Mesothelial cell of epicardium (in vitro differentiated cells): ENCODE measurements around the gene GOLGA6B. TPM values are rescaled to one million over a fixed set of nuclear protein-coding genes. Genes with fewer than 3 reads are reported as not detected.
"Not testable (repeated sequence)": the region's sequence is repeated elsewhere in the genome, so short reads cannot be mapped to it uniquely, and the experiment has no call there.

Source experiments
- DNase-seq, 2 experiments: peaks; one replicate each; pipeline ENCODE4 v3.0.0; 2021; ENCODE audit warnings: low spot score in 2 of 2; ENCODE audit not compliant: unreplicated experiment in 2 of 2
- H3K27ac Mint-ChIP-seq: 2 replicates; pipeline ENCODE4 v1.8.0; 2021; ENCODE audit warnings: mixed read lengths
- H3K27me3 Mint-ChIP-seq: 2 replicates; pipeline ENCODE4 v1.8.0; 2021; ENCODE audit warnings: low read depth, mixed read lengths
- H3K36me3 Mint-ChIP-seq: 2 replicates; pipeline ENCODE4 v1.8.0; 2021; ENCODE audit warnings: mixed read lengths
- H3K4me1 Mint-ChIP-seq: 2 replicates; pipeline ENCODE4 v1.8.0; 2021; ENCODE audit warnings: mixed read lengths
- H3K4me3 Mint-ChIP-seq: 2 replicates; pipeline ENCODE4 v1.8.0; 2021; ENCODE audit warnings: mild to moderate bottlenecking, moderate library complexity, mixed read lengths
- H3K9me3 Mint-ChIP-seq: 2 replicates; pipeline ENCODE4 v1.8.0; 2021; ENCODE audit warnings: mixed read lengths
- total RNA-seq: library from RNA; stranded (reverse); gene quantifications from 3 replicates; pipeline ENCODE4 v1.2.1, GENCODE V29; 2021
- TF ChIP-seq, protein P1 (sequence below): fragments of 200-600 bp; sonication (generic); IDR thresholded peaks from one replicate; pipeline ENCODE4 v1.5.0; 2021; ENCODE audit warnings: antibody characterized with exemption; ENCODE audit not compliant: unreplicated experiment

GOLGA6B gene
- total RNA-seq, 1 donor from 2014 or later, result not detected

DNA sequence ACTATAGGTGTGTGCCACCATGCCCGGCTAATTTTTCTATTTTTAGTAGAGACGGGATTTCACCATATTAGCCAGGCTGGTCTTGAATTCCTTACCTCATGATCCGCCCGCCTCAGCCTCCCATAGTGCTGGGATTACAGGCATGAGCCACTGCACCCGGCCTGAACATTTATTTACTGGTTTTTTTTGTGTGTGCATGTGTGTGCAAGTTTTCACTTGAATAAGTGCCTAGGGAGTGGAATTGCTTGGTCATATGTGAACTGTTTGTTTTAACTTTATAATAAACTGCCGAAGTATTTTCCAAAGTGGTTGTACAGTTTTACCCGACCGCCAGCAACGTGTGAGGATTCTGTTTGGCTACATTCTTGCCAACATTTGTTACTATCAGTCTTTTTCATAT, 45.6 kb downstream of the GOLGA6B start:
- DNase-seq, result no peak
- Mint-ChIP-seq H3K36me3 (peaks cover 1% of the 10 kb centered on the region), H3K27me3 (no peaks in the 10 kb centered on the region), H3K4me1 (no peaks in the 10 kb centered on the region), H3K4me3 (no peak overlapping the region), H3K9me3 (no peaks in the 10 kb centered on the region), H3K27ac (no peak overlapping the region)
- TF ChIP-seq, protein P1, sequence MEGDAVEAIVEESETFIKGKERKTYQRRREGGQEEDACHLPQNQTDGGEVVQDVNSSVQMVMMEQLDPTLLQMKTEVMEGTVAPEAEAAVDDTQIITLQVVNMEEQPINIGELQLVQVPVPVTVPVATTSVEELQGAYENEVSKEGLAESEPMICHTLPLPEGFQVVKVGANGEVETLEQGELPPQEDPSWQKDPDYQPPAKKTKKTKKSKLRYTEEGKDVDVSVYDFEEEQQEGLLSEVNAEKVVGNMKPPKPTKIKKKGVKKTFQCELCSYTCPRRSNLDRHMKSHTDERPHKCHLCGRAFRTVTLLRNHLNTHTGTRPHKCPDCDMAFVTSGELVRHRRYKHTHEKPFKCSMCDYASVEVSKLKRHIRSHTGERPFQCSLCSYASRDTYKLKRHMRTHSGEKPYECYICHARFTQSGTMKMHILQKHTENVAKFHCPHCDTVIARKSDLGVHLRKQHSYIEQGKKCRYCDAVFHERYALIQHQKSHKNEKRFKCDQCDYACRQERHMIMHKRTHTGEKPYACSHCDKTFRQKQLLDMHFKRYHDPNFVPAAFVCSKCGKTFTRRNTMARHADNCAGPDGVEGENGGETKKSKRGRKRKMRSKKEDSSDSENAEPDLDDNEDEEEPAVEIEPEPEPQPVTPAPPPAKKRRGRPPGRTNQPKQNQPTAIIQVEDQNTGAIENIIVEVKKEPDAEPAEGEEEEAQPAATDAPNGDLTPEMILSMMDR, result no peak

DNA sequence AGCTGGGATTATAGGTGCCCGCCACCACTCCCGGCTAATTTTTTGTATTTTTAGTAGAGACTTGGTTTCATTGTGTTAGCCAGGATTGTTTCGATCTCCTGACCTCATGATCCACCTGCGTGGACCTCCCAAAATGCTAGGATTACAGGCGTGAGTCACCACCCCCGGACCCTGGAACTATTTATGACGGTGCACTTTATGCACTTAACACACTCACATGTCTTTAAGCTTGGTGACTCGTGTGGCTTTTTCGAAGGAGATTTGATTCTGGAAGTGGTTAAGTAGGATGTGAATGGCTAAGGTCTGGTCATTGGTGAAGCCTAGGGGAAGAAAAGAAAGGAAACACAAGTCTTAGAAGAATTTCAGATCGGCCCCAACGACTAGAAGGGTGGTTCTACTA, 51.8 kb downstream of the GOLGA6B start:
- TF ChIP-seq, protein P1, result no peak
- Mint-ChIP-seq H3K4me3 (no peak overlapping the region), H3K4me1 (peaks cover 11% of the 10 kb centered on the region), H3K27ac (no peak overlapping the region), H3K9me3 (no peaks in the 10 kb centered on the region), H3K27me3 (no peaks in the 10 kb centered on the region), H3K36me3 (peaks cover 12% of the 10 kb centered on the region)
- no peak for DNase-seq

DNA sequence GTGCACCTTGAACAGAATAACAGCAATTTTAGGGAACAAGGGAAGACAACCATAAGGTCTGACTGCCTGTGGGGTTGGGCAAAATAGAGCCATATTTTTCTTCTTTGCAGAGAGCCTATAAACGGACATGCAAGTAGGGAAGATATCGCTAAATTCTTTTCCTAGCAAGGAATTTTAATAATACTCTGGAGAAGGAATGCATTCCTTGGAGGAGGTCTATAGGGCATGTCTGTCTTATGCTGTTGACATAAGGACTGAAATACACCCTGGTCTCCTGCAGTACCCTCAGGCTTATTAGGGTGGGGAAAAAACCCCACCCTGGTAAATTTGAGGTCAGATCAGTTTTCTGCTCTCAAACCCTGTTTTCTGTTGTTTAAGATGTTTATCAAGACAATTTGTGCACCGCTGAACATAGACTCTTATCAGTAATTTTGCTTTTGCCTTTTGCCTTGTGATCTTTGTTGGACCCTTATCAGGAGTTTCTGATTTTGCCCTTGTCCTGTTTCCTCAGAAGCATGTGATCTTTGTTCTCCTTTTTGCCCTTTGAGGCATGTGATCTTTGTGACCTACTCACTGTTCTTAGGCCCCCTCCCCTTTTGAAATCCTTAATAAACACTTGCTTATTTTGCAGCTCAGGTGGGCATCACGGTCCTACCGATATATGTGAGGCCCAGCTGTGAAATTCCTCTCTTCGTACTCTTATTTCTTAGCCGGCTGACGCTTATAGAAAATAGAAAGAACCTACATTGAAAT, 54.2 kb downstream of the GOLGA6B start:
- peaks cover 16% of the 10 kb centered on the region for H3K36me3 Mint-ChIP-seq
- H3K9me3 Mint-ChIP-seq, H3K27ac Mint-ChIP-seq, DNase-seq, H3K4me3 Mint-ChIP-seq, H3K27me3 Mint-ChIP-seq: not testable (repeated sequence)
- H3K4me1 Mint-ChIP-seq, result peaks cover 11% of the 10 kb centered on the region

Other genes starting within 250 kb of the GOLGA6B start
- gene ARIH1, start 180.4 kb upstream of the GOLGA6B start, total RNA-seq, result 204 to 216 TPM (median 214 TPM) in 3 replicates
- gene HIGD2B, start 31.5 kb downstream of the GOLGA6B start, total RNA-seq, result not detected in 3 replicates
- 27.8 to 33.5 TPM (median 32.9 TPM) in 3 replicates for gene BBS4, start 31.5 kb downstream of the GOLGA6B start, total RNA-seq
- 51.5 to 54.5 TPM (median 54.4 TPM) in 3 replicates for gene ADPGK, start 129.1 kb downstream of the GOLGA6B start, total RNA-seq